HCT116 (cell line): ENCODE measurements around the gene IQGAP2. TPM values are rescaled to one million over a fixed set of nuclear protein-coding genes. Genes with fewer than 3 reads are reported as not detected.

Experiments used
- ATAC-seq: fragments of 200-7000 bp; cut with Tn5 transposase; 2 replicates; pipeline ENCODE4 v1.9.1; 2020; ENCODE audit warnings: mild to moderate bottlenecking, moderate library complexity
- BruUV-seq: library from RNA; stranded (reverse); fragments of 400-500 nt; replicated peaks from 2 replicates; lab custom pipeline; 2021; lab: Mats Ljungman, UMichigan
- CTCF ChIA-PET: fragments of 300-600 bp; sonication (Branson Sonifier 250); formaldehyde crosslinking; loops from one replicate; lab custom pipeline; 2021; ENCODE audit warnings: antibody characterized with exemption; lab: Charles Lee
- POLR2A ChIA-PET: fragments of 300-600, 350-600 bp; sonication (Branson Sonifier 250); formaldehyde crosslinking; loops from one replicate; lab custom pipeline; 2021; ENCODE audit warnings: antibody characterized with exemption; lab: Charles Lee
- RAD21 ChIA-PET, 2 experiments: fragments of 300-600 bp; sonication (Branson Sonifier 250); formaldehyde crosslinking; loops; one replicate each; lab custom pipeline; 2023; ENCODE audit warnings: low total read pairs in 2 of 2; ENCODE audit not compliant: uncharacterized antibody in 2 of 2, unreplicated experiment in 2 of 2, low non-redundant PET in 1 of 2; lab: Charles Lee
- DNase-seq: peaks from one replicate; pipeline ENCODE4 v3.0.0-alpha.2; 2010; ENCODE audit warnings: low read depth, low spot score
- H2AFZ ChIP-seq: fragments of 200-600 bp; shearing (Covaris generic), sonication (generic); 2 replicates; pipeline ENCODE4 v1.6.1; 2017; ENCODE audit warnings: low read depth, mixed run types, mixed read lengths, antibody characterized with exemption, low read length; ENCODE audit not compliant: poor library complexity, severe bottlenecking
- H3K27ac ChIP-seq: 2 replicates; pipeline ENCODE4 v1.5.1; 2012; ENCODE audit warnings: low read depth, low read length
- H3K27me3 ChIP-seq: fragments of 200-600 bp; sonication (generic); 2 replicates; pipeline ENCODE4 v1.6.1; 2016; ENCODE audit warnings: mixed run types, low read length, mixed read lengths; ENCODE audit not compliant: insufficient read depth
- H3K36me3 ChIP-seq, 2 experiments: fragments of 200-500 bp in 1 of 2; fragments of 200-600 bp in 1 of 2; sonication (Bioruptor generic) in 1 of 2; sonication (generic) in 1 of 2; 2 replicates each; pipeline versions ENCODE4 v1.5.1 to v1.6.1; 2014 to 2016; ENCODE audit warnings: low read length in 2 of 2, inconsistent platforms in 1 of 2, mixed read lengths in 1 of 2, mixed run types in 1 of 2; ENCODE audit not compliant: insufficient read depth in 2 of 2, control insufficient read depth in 1 of 2
- H3K4me1 ChIP-seq, 2 experiments: fragments of 200-600 bp in 1 of 2; sonication (generic) in 1 of 2; 2 replicates each; pipeline versions ENCODE4 v1.5.1 to v1.6.1; 2012 to 2017; ENCODE audit warnings: low read length in 2 of 2, inconsistent platforms in 1 of 2, mild to moderate bottlenecking in 1 of 2, mixed read lengths in 1 of 2, mixed run types in 1 of 2, moderate library complexity in 1 of 2; ENCODE audit not compliant: insufficient read depth in 2 of 2, control insufficient read depth in 1 of 2
- H3K4me2 ChIP-seq: fragments of 200-600 bp; sonication (generic); 2 replicates; pipeline ENCODE4 v1.6.1; 2017; ENCODE audit warnings: mixed run types, low read length, mixed read lengths
- H3K4me3 ChIP-seq, 2 experiments: fragments of 200-600 bp in 1 of 2; sonication (generic) in 1 of 2; replicated peaks in 1 of 2; 2 replicates each; pipeline ENCODE4 v1.5.1; 2011 to 2016; ENCODE audit warnings: low read length in 2 of 2, control low read depth in 1 of 2, low read depth in 1 of 2, mild to moderate bottlenecking in 1 of 2, mixed read lengths in 1 of 2, mixed run types in 1 of 2
- H3K79me2 ChIP-seq: fragments of 200-600 bp; sonication (generic); 2 replicates; pipeline ENCODE4 v1.6.1; 2017; ENCODE audit warnings: mild to moderate bottlenecking, mixed run types, low read length, moderate library complexity, mixed read lengths; ENCODE audit not compliant: insufficient read depth
- H3K9ac ChIP-seq: fragments of 200-600 bp; sonication (generic); 2 replicates; pipeline ENCODE4 v1.6.1; 2016; ENCODE audit warnings: low read length, mixed read lengths
- H3K9me2 ChIP-seq: fragments of 200-600 bp; sonication (generic), shearing (Covaris generic); 2 replicates; pipeline ENCODE4 v1.6.1; 2017; ENCODE audit warnings: mixed run types, mild to moderate bottlenecking, moderate library complexity; ENCODE audit not compliant: insufficient read depth
- H3K9me3 ChIP-seq, 2 experiments: fragments of 200-500 bp in 1 of 2; fragments of 200-600 bp in 1 of 2; sonication (Bioruptor generic) in 1 of 2; sonication (generic) in 1 of 2; 2 replicates each; pipeline ENCODE4 v1.6.1; 2014 to 2017; ENCODE audit warnings: low read length in 2 of 2, mixed read lengths in 2 of 2, inconsistent platforms in 1 of 2, low read depth in 1 of 2, mild to moderate bottlenecking in 1 of 2, mixed run types in 1 of 2, moderate library complexity in 1 of 2; ENCODE audit not compliant: control insufficient read depth in 1 of 2, insufficient read depth in 1 of 2
- H4K20me1 ChIP-seq: fragments of 200-600 bp; sonication (generic), shearing (Covaris generic); 2 replicates; pipeline ENCODE4 v1.6.1; 2017; ENCODE audit warnings: mixed run types, mild to moderate bottlenecking, moderate library complexity; ENCODE audit not compliant: insufficient read depth
- CEBPB ChIP-seq: IDR thresholded peaks from 2 replicates; pipeline ENCODE4 v1.6.1; 2012; ENCODE audit warnings: low read depth
- EGR1 ChIP-seq: IDR thresholded peaks from 2 replicates; pipeline ENCODE4 v1.6.1; 2012; ENCODE audit warnings: low read depth
- ELF1 ChIP-seq: IDR thresholded peaks from 2 replicates; pipeline ENCODE4 v1.6.1; 2012; ENCODE audit warnings: low read depth, borderline replicate concordance
- EZH2 ChIP-seq: fragments of 200-600 bp; sonication (generic); IDR thresholded peaks from 2 replicates; pipeline ENCODE4 v1.6.1; 2017; ENCODE audit warnings: antibody characterized with exemption, mixed run types
- EZH2phosphoT487 ChIP-seq: fragments of 200-600 bp; IDR thresholded peaks from 2 replicates; pipeline ENCODE4 v1.6.1; 2018; ENCODE audit warnings: antibody characterized with exemption, borderline replicate concordance
- FOSL1 ChIP-seq: IDR thresholded peaks from 2 replicates; pipeline ENCODE4 v1.6.1; 2012; ENCODE audit warnings: low read depth
- JUND ChIP-seq: IDR thresholded peaks from 2 replicates; pipeline ENCODE4 v1.6.1; 2012
- POLR2AphosphoS5 ChIP-seq: IDR thresholded peaks from 2 replicates; pipeline ENCODE4 v1.6.1; 2011; ENCODE audit warnings: mild to moderate bottlenecking, low read depth, low read length, moderate library complexity
- RAD21 ChIP-seq: IDR thresholded peaks from 2 replicates; pipeline ENCODE4 v1.6.1; 2012; ENCODE audit warnings: low read depth, mild to moderate bottlenecking
- SIN3A ChIP-seq: IDR thresholded peaks from 2 replicates; pipeline ENCODE4 v1.6.1; 2012; ENCODE audit warnings: low read depth
- SP1 ChIP-seq: IDR thresholded peaks from 2 replicates; pipeline ENCODE4 v1.6.1; 2012; ENCODE audit warnings: low read depth
- SRF ChIP-seq: IDR thresholded peaks from 2 replicates; pipeline ENCODE4 v1.6.1; 2012; ENCODE audit warnings: low read depth
- TCF7L2 ChIP-seq: IDR thresholded peaks from 2 replicates; pipeline ENCODE4 v1.7.0; 2011; ENCODE audit warnings: borderline replicate concordance, inconsistent platforms; ENCODE audit not compliant: insufficient read depth, insufficient read length; ENCODE audit errors: extremely low read depth
- YY1 ChIP-seq: IDR thresholded peaks from 2 replicates; pipeline ENCODE4 v1.6.1; 2011; ENCODE audit warnings: low read length, low read depth, moderate library complexity, mild to moderate bottlenecking; ENCODE audit not compliant: insufficient replicate concordance; ENCODE audit errors: extremely low read depth
- ZFX ChIP-seq: fragments of 450-650 bp; IDR thresholded peaks from 2 replicates; pipeline ENCODE4 v1.6.1; 2017
- ZNF274 ChIP-seq: fragments of 200-500 bp; sonication (Bioruptor generic); IDR thresholded peaks from 2 replicates; pipeline ENCODE4 v1.6.1; 2014; ENCODE audit warnings: mild to moderate bottlenecking, low read depth, low read length, inconsistent platforms
- intact Hi-C: fragments of 100-400 bp; cut with micrococcal nuclease; formaldehyde crosslinking; loops from 2 replicates; pipeline ENCODE4 v1.10.0; 2022
- total RNA-seq: library from RNA; stranded (reverse); gene quantifications from one replicate; pipeline ENCODE4 v1.2.1, GENCODE V29; 2021; ENCODE audit not compliant: unreplicated experiment
- TF ChIP-seq, protein P1 (sequence below), 3 experiments: fragments of 200-600 bp in 1 of 3; sonication (generic) in 1 of 3; IDR thresholded peaks in 2 of 3; conservative IDR thresholded peaks in 1 of 3; 2 replicates each; pipeline ENCODE4 v1.5.1; 2012 to 2017; ENCODE audit warnings: low read depth in 2 of 3, low read length in 2 of 3, antibody characterized with exemption in 1 of 3, borderline replicate concordance in 1 of 3, control low read depth in 1 of 3, mild to moderate bottlenecking in 1 of 3, mixed read lengths in 1 of 3, mixed run types in 1 of 3, moderate library complexity in 1 of 3; ENCODE audit not compliant: insufficient read depth in 1 of 3
- TF ChIP-seq, protein P2 (sequence below): IDR thresholded peaks from 2 replicates; pipeline ENCODE4 v1.6.1; 2011; ENCODE audit warnings: mild to moderate bottlenecking, low read length, moderate library complexity; ENCODE audit not compliant: insufficient replicate concordance; ENCODE audit errors: extremely low read depth
- TF ChIP-seq, protein P3 (sequence below): IDR thresholded peaks from 2 replicates; pipeline ENCODE4 v1.6.1; 2012

Gene IQGAP2
- total RNA-seq, 1 experiment from 2014 or later, result 2.0 TPM

DNA sequence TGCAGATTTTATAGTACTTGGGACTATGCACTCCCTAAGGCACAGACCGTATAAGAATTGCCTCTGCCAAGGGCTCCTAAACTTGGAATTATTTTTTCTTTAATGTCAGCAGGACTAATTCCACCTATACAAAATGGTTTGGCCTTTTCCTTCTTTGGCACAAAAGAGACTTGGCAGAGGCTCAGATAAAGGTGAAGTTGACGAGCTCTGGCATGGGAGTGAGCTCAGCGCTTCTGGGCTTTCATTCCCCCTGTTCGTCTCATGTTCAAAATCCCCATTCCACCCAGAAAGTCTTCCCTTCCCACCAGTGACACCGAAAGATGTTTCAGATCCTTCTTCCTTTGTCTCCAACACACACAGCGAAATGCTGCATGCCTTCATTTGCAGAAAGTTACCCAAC, 158.9 kb downstream of the IQGAP2 start:
- CTCF ChIA-PET, result no interaction called here
- no peak for ATAC-seq

More for the DNA sequence above, 158.9 kb downstream of the IQGAP2 start:
- Histone ChIP-seq H3K9ac (no peak overlapping the region), H3K9me3 (no peaks in the 10 kb centered on the region), H3K79me2 (no peaks in the 10 kb centered on the region), H3K4me3 (no peak overlapping the region), H2AFZ (no peak overlapping the region), H3K9me2 (no peaks in the 10 kb centered on the region), H4K20me1 (no peaks in the 10 kb centered on the region), H3K4me1 (no peaks in the 10 kb centered on the region), H3K27ac (no peak overlapping the region), H3K36me3 (no peaks in the 10 kb centered on the region), H3K27me3 (no peaks in the 10 kb centered on the region; the same call in 1 of the 2 replicates), H3K4me2 (no peak overlapping the region)
- TF ChIP-seq EZH2phosphoT487, result no peak
- TF ChIP-seq, protein P1, sequence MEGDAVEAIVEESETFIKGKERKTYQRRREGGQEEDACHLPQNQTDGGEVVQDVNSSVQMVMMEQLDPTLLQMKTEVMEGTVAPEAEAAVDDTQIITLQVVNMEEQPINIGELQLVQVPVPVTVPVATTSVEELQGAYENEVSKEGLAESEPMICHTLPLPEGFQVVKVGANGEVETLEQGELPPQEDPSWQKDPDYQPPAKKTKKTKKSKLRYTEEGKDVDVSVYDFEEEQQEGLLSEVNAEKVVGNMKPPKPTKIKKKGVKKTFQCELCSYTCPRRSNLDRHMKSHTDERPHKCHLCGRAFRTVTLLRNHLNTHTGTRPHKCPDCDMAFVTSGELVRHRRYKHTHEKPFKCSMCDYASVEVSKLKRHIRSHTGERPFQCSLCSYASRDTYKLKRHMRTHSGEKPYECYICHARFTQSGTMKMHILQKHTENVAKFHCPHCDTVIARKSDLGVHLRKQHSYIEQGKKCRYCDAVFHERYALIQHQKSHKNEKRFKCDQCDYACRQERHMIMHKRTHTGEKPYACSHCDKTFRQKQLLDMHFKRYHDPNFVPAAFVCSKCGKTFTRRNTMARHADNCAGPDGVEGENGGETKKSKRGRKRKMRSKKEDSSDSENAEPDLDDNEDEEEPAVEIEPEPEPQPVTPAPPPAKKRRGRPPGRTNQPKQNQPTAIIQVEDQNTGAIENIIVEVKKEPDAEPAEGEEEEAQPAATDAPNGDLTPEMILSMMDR (IDR thresholded peaks at IDR 0.05 in 2 of 3, conservative IDR thresholded peaks at IDR 0.05 in 1 of 3; ENCODE audit: borderline replicate concordance in 1 of 3, insufficient read depth in 1 of 3, low read depth in 2 of 3, low read length in 2 of 3), result no peak
- TF ChIP-seq ZNF274, result no peak
- no peak for TF ChIP-seq ELF1
- no peak for TF ChIP-seq YY1
- TF ChIP-seq SIN3A, result no peak
- TF ChIP-seq, protein P2, sequence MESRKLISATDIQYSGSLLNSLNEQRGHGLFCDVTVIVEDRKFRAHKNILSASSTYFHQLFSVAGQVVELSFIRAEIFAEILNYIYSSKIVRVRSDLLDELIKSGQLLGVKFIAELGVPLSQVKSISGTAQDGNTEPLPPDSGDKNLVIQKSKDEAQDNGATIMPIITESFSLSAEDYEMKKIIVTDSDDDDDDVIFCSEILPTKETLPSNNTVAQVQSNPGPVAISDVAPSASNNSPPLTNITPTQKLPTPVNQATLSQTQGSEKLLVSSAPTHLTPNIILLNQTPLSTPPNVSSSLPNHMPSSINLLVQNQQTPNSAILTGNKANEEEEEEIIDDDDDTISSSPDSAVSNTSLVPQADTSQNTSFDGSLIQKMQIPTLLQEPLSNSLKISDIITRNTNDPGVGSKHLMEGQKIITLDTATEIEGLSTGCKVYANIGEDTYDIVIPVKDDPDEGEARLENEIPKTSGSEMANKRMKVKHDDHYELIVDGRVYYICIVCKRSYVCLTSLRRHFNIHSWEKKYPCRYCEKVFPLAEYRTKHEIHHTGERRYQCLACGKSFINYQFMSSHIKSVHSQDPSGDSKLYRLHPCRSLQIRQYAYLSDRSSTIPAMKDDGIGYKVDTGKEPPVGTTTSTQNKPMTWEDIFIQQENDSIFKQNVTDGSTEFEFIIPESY, result no peak
- no peak for TF ChIP-seq CEBPB
- TF ChIP-seq, protein P3, sequence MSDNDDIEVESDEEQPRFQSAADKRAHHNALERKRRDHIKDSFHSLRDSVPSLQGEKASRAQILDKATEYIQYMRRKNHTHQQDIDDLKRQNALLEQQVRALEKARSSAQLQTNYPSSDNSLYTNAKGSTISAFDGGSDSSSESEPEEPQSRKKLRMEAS, result no peak
- TF ChIP-seq TCF7L2, result no peak
- no peak for TF ChIP-seq FOSL1
- no peak for TF ChIP-seq POLR2AphosphoS5
- no peak for TF ChIP-seq JUND
- no peak for TF ChIP-seq SRF
- no peak for TF ChIP-seq EZH2
- no peak for TF ChIP-seq ZFX
- TF ChIP-seq EGR1, result no peak
- no peak for TF ChIP-seq RAD21
- no peak for TF ChIP-seq SP1
- POLR2A ChIA-PET, result no interaction called here
- intact Hi-C loops, result no loop called here
- no TSS peak for BruUV-seq
- RAD21 ChIA-PET, result no interaction called here
- no peak for DNase-seq
